ENCODE data around the gene SMC5.
"Not testable (repeated sequence)": the region's sequence is repeated elsewhere in the genome, so short reads cannot be mapped to it uniquely, and the experiment has no call there.

- not testable (repeated sequence) for TF ChIP-seq POLR2A (IDR thresholded peaks at IDR 0.05; ENCODE audit: low read depth, low read length); POLR2AphosphoS5 (IDR thresholded peaks at IDR 0.05; ENCODE audit: low read depth, low read length); TAF1 (IDR thresholded peaks at IDR 0.05; ENCODE audit: borderline replicate concordance, low read depth, low read length)
Observed at GRCh38 chr9:70401241-70401640, 142.5 kb downstream of the SMC5 start.

All from GM12892 (cell line).